ENCODE results near the gene PPL. TPM values are rescaled to one million over a fixed set of nuclear protein-coding genes. Genes with fewer than 3 reads are reported as not detected.
"Not testable (repeated sequence)": the region's sequence is repeated elsewhere in the genome, so short reads cannot be mapped to it uniquely, and the experiment has no call there.

PPL gene
- total RNA-seq, 1 donor from 2014 or later, result not detected

- no peak for DNase-seq (ENCODE audit: low spot score)
- Mint-ChIP-seq H3K27ac (no peak overlapping the region), H3K27me3 (ENCODE audit: low read depth) (peaks cover 27% of the 10 kb centered on the region), H3K36me3 (ENCODE audit: low read depth) (no peaks in the 10 kb centered on the region), H3K9me3 (no peaks in the 10 kb centered on the region), H3K4me1 (ENCODE audit: low read depth) (no peaks in the 10 kb centered on the region), H3K4me3 (ENCODE audit: low read depth) (peak overlapping the region; percentile 56)
- intact Hi-C loops (cut with micrococcal nuclease), result no loop called here
Observed at GRCh38 chr16:4936181-4936990, 562 bp downstream of the PPL start.

- no peak for DNase-seq (ENCODE audit: low spot score)
- intact Hi-C loops (cut with micrococcal nuclease), result no loop called here
- no peak overlapping the region for H3K27ac Mint-ChIP-seq
- H3K4me1 Mint-ChIP-seq (ENCODE audit: low read depth), result no peaks in the 10 kb centered on the region
- no peaks in the 10 kb centered on the region for H3K9me3 Mint-ChIP-seq
- H3K27me3 Mint-ChIP-seq (ENCODE audit: low read depth), result peaks cover 27% of the 10 kb centered on the region
- H3K36me3 Mint-ChIP-seq (ENCODE audit: low read depth), result no peaks in the 10 kb centered on the region
- H3K4me3 Mint-ChIP-seq (ENCODE audit: low read depth), result no peak overlapping the region
Observed at GRCh38 chr16:4935241-4935855, 1.6 kb downstream of the PPL start.

- H3K9me3 Mint-ChIP-seq, result no peaks in the 10 kb centered on the region
- H3K27ac Mint-ChIP-seq, result no peak overlapping the region
- intact Hi-C loops (cut with micrococcal nuclease), result no loop called here
- no peaks in the 10 kb centered on the region for H3K36me3 Mint-ChIP-seq (ENCODE audit: low read depth)
- H3K4me1 Mint-ChIP-seq (ENCODE audit: low read depth), result no peaks in the 10 kb centered on the region
- peaks cover 27% of the 10 kb centered on the region for H3K27me3 Mint-ChIP-seq (ENCODE audit: low read depth)
- DNase-seq (ENCODE audit: low spot score), result no peak
- no peak overlapping the region for H3K4me3 Mint-ChIP-seq (ENCODE audit: low read depth)
Observed at GRCh38 chr16:4934591-4934990, 2.4 kb downstream of the PPL start.

GRCh38 chr16:4933871-4934395, 3.0 kb downstream of the PPL start:
- DNase-seq (ENCODE audit: low spot score), result no peak
- intact Hi-C loops (cut with micrococcal nuclease), result no loop called here
- Mint-ChIP-seq H3K27me3 (ENCODE audit: low read depth) (peaks cover 27% of the 10 kb centered on the region), H3K27ac (no peak overlapping the region), H3K9me3 (no peaks in the 10 kb centered on the region), H3K36me3 (ENCODE audit: low read depth) (no peaks in the 10 kb centered on the region), H3K4me1 (ENCODE audit: low read depth) (no peaks in the 10 kb centered on the region), H3K4me3 (ENCODE audit: low read depth) (no peak overlapping the region)

- H3K36me3 Mint-ChIP-seq (ENCODE audit: low read depth), result no peaks in the 10 kb centered on the region
- no peaks in the 10 kb centered on the region for H3K9me3 Mint-ChIP-seq
- DNase-seq (ENCODE audit: low spot score), result no peak
- no peaks in the 10 kb centered on the region for H3K4me1 Mint-ChIP-seq (ENCODE audit: low read depth)
- H3K27me3 Mint-ChIP-seq (ENCODE audit: low read depth), result peaks cover 24% of the 10 kb centered on the region
- no peak overlapping the region for H3K4me3 Mint-ChIP-seq (ENCODE audit: low read depth)
- H3K27ac Mint-ChIP-seq, result no peak overlapping the region
- intact Hi-C loops (cut with micrococcal nuclease), result no loop called here
Observed at GRCh38 chr16:4933433-4933832, 3.5 kb downstream of the PPL start.

GRCh38 chr16:4931381-4931780, 5.6 kb downstream of the PPL start:
- no peaks in the 10 kb centered on the region for H3K36me3 Mint-ChIP-seq (ENCODE audit: low read depth)
- intact Hi-C loops (cut with micrococcal nuclease), result no loop called here
- peaks cover 10% of the 10 kb centered on the region for H3K9me3 Mint-ChIP-seq
- H3K4me3 Mint-ChIP-seq (ENCODE audit: low read depth), result no peak overlapping the region
- peaks cover 10% of the 10 kb centered on the region for H3K27me3 Mint-ChIP-seq (ENCODE audit: low read depth)
- no peak overlapping the region for H3K27ac Mint-ChIP-seq
- no peak for DNase-seq (ENCODE audit: low spot score)
- H3K4me1 Mint-ChIP-seq (ENCODE audit: low read depth), result no peaks in the 10 kb centered on the region

GRCh38 chr16:4929619-4930018, 7.3 kb downstream of the PPL start:
- H3K27ac Mint-ChIP-seq; H3K27me3 Mint-ChIP-seq (ENCODE audit: low read depth); DNase-seq (ENCODE audit: low spot score); H3K36me3 Mint-ChIP-seq (ENCODE audit: low read depth); H3K4me3 Mint-ChIP-seq (ENCODE audit: low read depth); intact Hi-C loops (cut with micrococcal nuclease); H3K4me1 Mint-ChIP-seq (ENCODE audit: low read depth): not testable (repeated sequence)
- H3K9me3 Mint-ChIP-seq, result peaks cover 18% of the 10 kb centered on the region

GRCh38 chr16:4928227-4928626, 8.7 kb downstream of the PPL start:
- no peak overlapping the region for H3K27ac Mint-ChIP-seq
- H3K4me1 Mint-ChIP-seq (ENCODE audit: low read depth), result no peaks in the 10 kb centered on the region
- no peaks in the 10 kb centered on the region for H3K36me3 Mint-ChIP-seq (ENCODE audit: low read depth)
- no peaks in the 10 kb centered on the region for H3K27me3 Mint-ChIP-seq (ENCODE audit: low read depth)
- intact Hi-C loops (cut with micrococcal nuclease), result no loop called here
- H3K9me3 Mint-ChIP-seq, result peaks cover 18% of the 10 kb centered on the region
- H3K4me3 Mint-ChIP-seq (ENCODE audit: low read depth), result no peak overlapping the region
- DNase-seq (ENCODE audit: low spot score), result no peak

- no peaks in the 10 kb centered on the region for H3K4me1 Mint-ChIP-seq (ENCODE audit: low read depth)
- DNase-seq (ENCODE audit: low spot score), result no peak
- intact Hi-C loops (cut with micrococcal nuclease), result no loop called here
Observed at GRCh38 chr16:4927661-4928060, 9.3 kb downstream of the PPL start.

GRCh38 chr16:4926928-4927327, 10.0 kb downstream of the PPL start:
- Mint-ChIP-seq H3K4me3 (ENCODE audit: low read depth) (no peak overlapping the region), H3K4me1 (ENCODE audit: low read depth) (no peaks in the 10 kb centered on the region), H3K9me3 (peaks cover 18% of the 10 kb centered on the region), H3K27me3 (ENCODE audit: low read depth) (no peaks in the 10 kb centered on the region), H3K36me3 (ENCODE audit: low read depth) (no peaks in the 10 kb centered on the region), H3K27ac (no peak overlapping the region)
- intact Hi-C loops (cut with micrococcal nuclease), result no loop called here
- no peak for DNase-seq (ENCODE audit: low spot score)

More at GRCh38 chr16:4927661-4928060, 9.3 kb downstream of the PPL start:
- no peaks in the 10 kb centered on the region for H3K36me3 Mint-ChIP-seq (ENCODE audit: low read depth)
- no peaks in the 10 kb centered on the region for H3K27me3 Mint-ChIP-seq (ENCODE audit: low read depth)
- H3K9me3 Mint-ChIP-seq, result peaks cover 18% of the 10 kb centered on the region
- no peak overlapping the region for H3K4me3 Mint-ChIP-seq (ENCODE audit: low read depth)
- H3K27ac Mint-ChIP-seq, result no peak overlapping the region

- Mint-ChIP-seq H3K4me3 (ENCODE audit: low read depth) (no peak overlapping the region), H3K4me1 (ENCODE audit: low read depth) (no peaks in the 10 kb centered on the region), H3K27ac (no peak overlapping the region), H3K9me3 (peaks cover 18% of the 10 kb centered on the region), H3K27me3 (ENCODE audit: low read depth) (no peaks in the 10 kb centered on the region), H3K36me3 (ENCODE audit: low read depth) (no peaks in the 10 kb centered on the region)
- DNase-seq (ENCODE audit: low spot score), result no peak
- intact Hi-C loops (cut with micrococcal nuclease), result no loop called here
Observed at GRCh38 chr16:4925791-4926190, 11.2 kb downstream of the PPL start.

- H3K4me1 Mint-ChIP-seq (ENCODE audit: low read depth), result no peaks in the 10 kb centered on the region
- no peak overlapping the region for H3K27ac Mint-ChIP-seq
- intact Hi-C loops (cut with micrococcal nuclease), result no loop called here
- peaks cover 18% of the 10 kb centered on the region for H3K9me3 Mint-ChIP-seq
- H3K36me3 Mint-ChIP-seq (ENCODE audit: low read depth), result no peaks in the 10 kb centered on the region
- H3K4me3 Mint-ChIP-seq (ENCODE audit: low read depth), result no peak overlapping the region
- no peak for DNase-seq (ENCODE audit: low spot score)
- no peaks in the 10 kb centered on the region for H3K27me3 Mint-ChIP-seq (ENCODE audit: low read depth)
Observed at GRCh38 chr16:4925293-4925607, 11.7 kb downstream of the PPL start.

- no peaks in the 10 kb centered on the region for H3K27me3 Mint-ChIP-seq (ENCODE audit: low read depth)
- no peaks in the 10 kb centered on the region for H3K36me3 Mint-ChIP-seq (ENCODE audit: low read depth)
- no peaks in the 10 kb centered on the region for H3K4me1 Mint-ChIP-seq (ENCODE audit: low read depth)
- no peak for DNase-seq (ENCODE audit: low spot score)
- intact Hi-C loops (cut with micrococcal nuclease), result no loop called here
- H3K4me3 Mint-ChIP-seq (ENCODE audit: low read depth), result no peak overlapping the region
- H3K9me3 Mint-ChIP-seq, result peaks cover 18% of the 10 kb centered on the region
- no peak overlapping the region for H3K27ac Mint-ChIP-seq
Observed at GRCh38 chr16:4924593-4925292, 12.2 kb downstream of the PPL start.

All from activated T-helper 2 cell treated with anti-CD3 and anti-CD28 coated beads, Interferon-gamma antibody, Interleukin-2, Interleukin-4, amounts not matched to agents 10 μg/mL and 5 μg/mL and 100 μg/mL, durations not matched to agents 14 hours and 24 hours and 36 hours (primary cell).